ENCODE measurements around the gene MTMR11. TPM values are rescaled to one million over a fixed set of nuclear protein-coding genes. Genes with fewer than 3 reads are reported as not detected.

The MTMR11 gene
- total and polyA plus RNA-seq, 2 experiments from 2014 or later, result 2.4 to 3.6 TPM

DNA sequence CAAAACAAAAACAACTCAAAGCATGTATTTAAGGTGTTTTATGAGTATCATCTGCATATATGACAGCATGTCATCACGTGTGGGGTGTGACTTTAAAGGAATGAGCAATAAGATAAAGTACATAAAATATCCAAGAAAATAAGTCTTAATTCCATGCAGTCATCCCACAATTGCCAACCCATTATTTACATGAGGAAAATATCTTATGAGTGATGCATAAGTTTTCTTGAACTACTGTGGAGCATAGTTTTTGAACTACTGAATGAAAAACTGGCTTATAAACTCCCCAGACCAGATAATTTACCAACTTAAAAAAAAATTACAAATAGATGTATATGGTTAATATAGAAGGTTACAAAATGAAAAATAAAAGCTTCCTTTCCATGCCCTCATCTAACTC lies 29.7 kb upstream of the MTMR11 start:
- no peak for DNase-seq (ENCODE audit: low spot score)
- Histone ChIP-seq H4K20me1 (replicated peaks; ENCODE audit: insufficient read depth) (no peaks in the 10 kb centered on the region; the same call in 1 of the 2 replicates), H3K4me1 (ENCODE audit: insufficient read depth) (no peaks in the 10 kb centered on the region), H3K27ac (ENCODE audit: low read depth) (no peak overlapping the region), H2AFZ (no peak overlapping the region), H3K36me3 (ENCODE audit: insufficient read depth) (peaks cover 25% of the 10 kb centered on the region), H3K4me2 (no peak overlapping the region), H3K27me3 (ENCODE audit: insufficient read depth) (no peaks in the 10 kb centered on the region), H3K4me3 (no peak overlapping the region), H3F3A (replicated peaks; ENCODE audit: low read depth) (0 out of 2 replicates have a peak, but pooled peaks cover 2% of the 10 kb centered on the region), H3K79me2 (replicated peaks; ENCODE audit: insufficient read depth) (no peaks in the 10 kb centered on the region), H3K9me2 (ENCODE audit: insufficient read depth) (no peaks in the 10 kb centered on the region)
- H3K36me3 Mint-ChIP-seq (ENCODE audit: low read depth), result peaks cover 43% of the 10 kb centered on the region
- no peak for TF ChIP-seq STAT1 (IDR thresholded peaks at IDR 0.05; ENCODE audit: unreplicated experiment)
- TF ChIP-seq, protein P1, sequence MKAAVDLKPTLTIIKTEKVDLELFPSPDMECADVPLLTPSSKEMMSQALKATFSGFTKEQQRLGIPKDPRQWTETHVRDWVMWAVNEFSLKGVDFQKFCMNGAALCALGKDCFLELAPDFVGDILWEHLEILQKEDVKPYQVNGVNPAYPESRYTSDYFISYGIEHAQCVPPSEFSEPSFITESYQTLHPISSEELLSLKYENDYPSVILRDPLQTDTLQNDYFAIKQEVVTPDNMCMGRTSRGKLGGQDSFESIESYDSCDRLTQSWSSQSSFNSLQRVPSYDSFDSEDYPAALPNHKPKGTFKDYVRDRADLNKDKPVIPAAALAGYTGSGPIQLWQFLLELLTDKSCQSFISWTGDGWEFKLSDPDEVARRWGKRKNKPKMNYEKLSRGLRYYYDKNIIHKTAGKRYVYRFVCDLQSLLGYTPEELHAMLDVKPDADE (IDR thresholded peaks at IDR 0.05), result no peak
- no peak for TF ChIP-seq ZNF462 (CRISPR knock-in tag; IDR thresholded peaks at IDR 0.05)
- no peak for TF ChIP-seq CREB1 (CRISPR knock-in tag; IDR thresholded peaks at IDR 0.05; ENCODE audit: low read depth)
- TF ChIP-seq, protein P2, sequence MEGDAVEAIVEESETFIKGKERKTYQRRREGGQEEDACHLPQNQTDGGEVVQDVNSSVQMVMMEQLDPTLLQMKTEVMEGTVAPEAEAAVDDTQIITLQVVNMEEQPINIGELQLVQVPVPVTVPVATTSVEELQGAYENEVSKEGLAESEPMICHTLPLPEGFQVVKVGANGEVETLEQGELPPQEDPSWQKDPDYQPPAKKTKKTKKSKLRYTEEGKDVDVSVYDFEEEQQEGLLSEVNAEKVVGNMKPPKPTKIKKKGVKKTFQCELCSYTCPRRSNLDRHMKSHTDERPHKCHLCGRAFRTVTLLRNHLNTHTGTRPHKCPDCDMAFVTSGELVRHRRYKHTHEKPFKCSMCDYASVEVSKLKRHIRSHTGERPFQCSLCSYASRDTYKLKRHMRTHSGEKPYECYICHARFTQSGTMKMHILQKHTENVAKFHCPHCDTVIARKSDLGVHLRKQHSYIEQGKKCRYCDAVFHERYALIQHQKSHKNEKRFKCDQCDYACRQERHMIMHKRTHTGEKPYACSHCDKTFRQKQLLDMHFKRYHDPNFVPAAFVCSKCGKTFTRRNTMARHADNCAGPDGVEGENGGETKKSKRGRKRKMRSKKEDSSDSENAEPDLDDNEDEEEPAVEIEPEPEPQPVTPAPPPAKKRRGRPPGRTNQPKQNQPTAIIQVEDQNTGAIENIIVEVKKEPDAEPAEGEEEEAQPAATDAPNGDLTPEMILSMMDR (conservative IDR thresholded peaks at IDR 0.05; ENCODE audit: low read depth in 2 of 2), result no peak
- TF ChIP-seq, protein P3, sequence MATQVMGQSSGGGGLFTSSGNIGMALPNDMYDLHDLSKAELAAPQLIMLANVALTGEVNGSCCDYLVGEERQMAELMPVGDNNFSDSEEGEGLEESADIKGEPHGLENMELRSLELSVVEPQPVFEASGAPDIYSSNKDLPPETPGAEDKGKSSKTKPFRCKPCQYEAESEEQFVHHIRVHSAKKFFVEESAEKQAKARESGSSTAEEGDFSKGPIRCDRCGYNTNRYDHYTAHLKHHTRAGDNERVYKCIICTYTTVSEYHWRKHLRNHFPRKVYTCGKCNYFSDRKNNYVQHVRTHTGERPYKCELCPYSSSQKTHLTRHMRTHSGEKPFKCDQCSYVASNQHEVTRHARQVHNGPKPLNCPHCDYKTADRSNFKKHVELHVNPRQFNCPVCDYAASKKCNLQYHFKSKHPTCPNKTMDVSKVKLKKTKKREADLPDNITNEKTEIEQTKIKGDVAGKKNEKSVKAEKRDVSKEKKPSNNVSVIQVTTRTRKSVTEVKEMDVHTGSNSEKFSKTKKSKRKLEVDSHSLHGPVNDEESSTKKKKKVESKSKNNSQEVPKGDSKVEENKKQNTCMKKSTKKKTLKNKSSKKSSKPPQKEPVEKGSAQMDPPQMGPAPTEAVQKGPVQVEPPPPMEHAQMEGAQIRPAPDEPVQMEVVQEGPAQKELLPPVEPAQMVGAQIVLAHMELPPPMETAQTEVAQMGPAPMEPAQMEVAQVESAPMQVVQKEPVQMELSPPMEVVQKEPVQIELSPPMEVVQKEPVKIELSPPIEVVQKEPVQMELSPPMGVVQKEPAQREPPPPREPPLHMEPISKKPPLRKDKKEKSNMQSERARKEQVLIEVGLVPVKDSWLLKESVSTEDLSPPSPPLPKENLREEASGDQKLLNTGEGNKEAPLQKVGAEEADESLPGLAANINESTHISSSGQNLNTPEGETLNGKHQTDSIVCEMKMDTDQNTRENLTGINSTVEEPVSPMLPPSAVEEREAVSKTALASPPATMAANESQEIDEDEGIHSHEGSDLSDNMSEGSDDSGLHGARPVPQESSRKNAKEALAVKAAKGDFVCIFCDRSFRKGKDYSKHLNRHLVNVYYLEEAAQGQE (IDR thresholded peaks at IDR 0.05; ENCODE audit: unreplicated experiment), result no peak
- no peak for TF ChIP-seq ZNF114 (CRISPR knock-in tag; IDR thresholded peaks at IDR 0.05)
- TF ChIP-seq POLR2AphosphoS5 (IDR thresholded peaks at IDR 0.05; ENCODE audit: low read depth), result no peak
- no peak for TF ChIP-seq ZNF331 (CRISPR knock-in tag; IDR thresholded peaks at IDR 0.05; ENCODE audit: low read depth)
- no peak for TF ChIP-seq JUNB (IDR thresholded peaks at IDR 0.05; ENCODE audit: unreplicated experiment)
- TF ChIP-seq EZH2phosphoT487 (IDR thresholded peaks at IDR 0.05; ENCODE audit: unreplicated experiment), result no peak
- no peak for TF ChIP-seq EZH2 (IDR thresholded peaks at IDR 0.05; ENCODE audit: low read depth, unreplicated experiment)
- no peak for TF ChIP-seq NANOG (IDR thresholded peaks at IDR 0.05; ENCODE audit: borderline replicate concordance)
- no peak overlapping the region for H3K4me3 Mint-ChIP-seq
- ATAC-seq, result no peak
- H3K4me1 Mint-ChIP-seq, result no peaks in the 10 kb centered on the region
- H3K9me3 Mint-ChIP-seq, result peaks cover under 1% of the 10 kb centered on the region; the same call in 1 of the 3 replicates
- no peak overlapping the region for H3K27ac Mint-ChIP-seq
- H3K27me3 Mint-ChIP-seq (ENCODE audit: insufficient read depth, low read depth, poor library complexity), result no peaks in the 10 kb centered on the region

All from GM23338 (cell line).